DND-41 (cell line): Measurements from ENCODE around the gene TSC22D4.

Experiments
- EZH2 ChIP-seq: IDR thresholded peaks from 3 replicates; pipeline ENCODE4 v1.6.1; 2012; ENCODE audit warnings: borderline replicate concordance, low read depth, mild to moderate bottlenecking, moderate library complexity, low read length, inconsistent platforms; ENCODE audit not compliant: severe bottlenecking
- TF ChIP-seq, protein P1 (sequence below): IDR thresholded peaks from 2 replicates; pipeline ENCODE4 v1.5.1; 2012; ENCODE audit warnings: borderline replicate concordance, low read length, moderate library complexity, mild to moderate bottlenecking; ENCODE audit not compliant: poor library complexity, severe bottlenecking; ENCODE audit errors: extremely low read depth

GRCh38 chr7:100476101-100476780, 2.8 kb downstream of the TSC22D4 start:
- TF ChIP-seq, protein P1, sequence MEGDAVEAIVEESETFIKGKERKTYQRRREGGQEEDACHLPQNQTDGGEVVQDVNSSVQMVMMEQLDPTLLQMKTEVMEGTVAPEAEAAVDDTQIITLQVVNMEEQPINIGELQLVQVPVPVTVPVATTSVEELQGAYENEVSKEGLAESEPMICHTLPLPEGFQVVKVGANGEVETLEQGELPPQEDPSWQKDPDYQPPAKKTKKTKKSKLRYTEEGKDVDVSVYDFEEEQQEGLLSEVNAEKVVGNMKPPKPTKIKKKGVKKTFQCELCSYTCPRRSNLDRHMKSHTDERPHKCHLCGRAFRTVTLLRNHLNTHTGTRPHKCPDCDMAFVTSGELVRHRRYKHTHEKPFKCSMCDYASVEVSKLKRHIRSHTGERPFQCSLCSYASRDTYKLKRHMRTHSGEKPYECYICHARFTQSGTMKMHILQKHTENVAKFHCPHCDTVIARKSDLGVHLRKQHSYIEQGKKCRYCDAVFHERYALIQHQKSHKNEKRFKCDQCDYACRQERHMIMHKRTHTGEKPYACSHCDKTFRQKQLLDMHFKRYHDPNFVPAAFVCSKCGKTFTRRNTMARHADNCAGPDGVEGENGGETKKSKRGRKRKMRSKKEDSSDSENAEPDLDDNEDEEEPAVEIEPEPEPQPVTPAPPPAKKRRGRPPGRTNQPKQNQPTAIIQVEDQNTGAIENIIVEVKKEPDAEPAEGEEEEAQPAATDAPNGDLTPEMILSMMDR: no peak
- no peak for TF ChIP-seq EZH2
